ENCODE measurements around the gene TMEM82.

Gene TMEM82

DNA sequence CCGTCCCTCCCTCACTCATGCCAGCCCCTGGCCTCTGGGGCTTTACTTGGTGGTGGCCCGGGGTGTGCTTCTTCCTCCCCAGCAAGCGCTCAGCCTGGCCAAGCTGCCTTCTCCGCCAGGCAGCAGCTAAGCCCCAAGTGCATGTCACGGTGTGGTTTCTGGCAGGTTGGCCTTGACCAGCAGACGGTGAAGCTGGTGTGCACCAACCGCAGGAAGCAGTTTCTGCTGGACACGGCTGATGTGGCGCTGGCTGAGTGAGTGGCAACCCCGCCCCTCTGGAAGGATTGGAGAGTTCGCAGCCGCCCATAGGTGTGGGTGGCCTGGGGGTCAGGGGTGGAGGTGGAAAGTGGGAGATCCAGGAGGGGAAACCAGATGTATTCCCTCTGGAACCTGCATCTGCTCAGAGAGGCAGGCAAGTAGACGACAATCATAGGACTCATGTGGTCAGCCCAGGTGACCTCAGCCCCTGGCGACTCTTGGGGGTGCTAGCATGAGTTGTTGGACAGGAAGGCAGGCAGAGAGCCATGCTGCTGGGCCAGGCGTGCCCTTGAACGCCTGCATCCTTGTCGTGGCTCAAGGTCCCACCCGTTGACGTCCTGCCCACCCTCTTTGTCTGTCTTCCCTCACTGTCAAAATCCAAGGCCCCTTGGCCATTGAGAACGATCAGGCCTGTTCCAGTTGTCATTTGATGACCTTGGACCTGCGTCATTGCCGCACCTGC, 13.2 kb upstream of the TMEM82 start:
- no CpG with 5 or more reads among the region's 22 CpGs for WGBS (ENCODE audit: insufficient coverage, insufficient read length)
- Histone ChIP-seq H3K9me3 (ENCODE audit: control insufficient read depth, insufficient read depth, low read length) (no peaks in the 10 kb centered on the region), H3K4me3 (ENCODE audit: low read length) (no peak overlapping the region), H3K4me1 (ENCODE audit: control insufficient read depth, insufficient read depth, low read length) (no peaks in the 10 kb centered on the region), H3K27ac (ENCODE audit: low read length) (no peak overlapping the region), H3K27me3 (ENCODE audit: control insufficient read depth, insufficient read depth, low read length) (no peaks in the 10 kb centered on the region), H3K36me3 (ENCODE audit: control insufficient read depth, insufficient read depth, low read length) (peaks cover 29% of the 10 kb centered on the region)
- DNase-seq (ENCODE audit: low read depth, low spot score): no peak

DNA sequence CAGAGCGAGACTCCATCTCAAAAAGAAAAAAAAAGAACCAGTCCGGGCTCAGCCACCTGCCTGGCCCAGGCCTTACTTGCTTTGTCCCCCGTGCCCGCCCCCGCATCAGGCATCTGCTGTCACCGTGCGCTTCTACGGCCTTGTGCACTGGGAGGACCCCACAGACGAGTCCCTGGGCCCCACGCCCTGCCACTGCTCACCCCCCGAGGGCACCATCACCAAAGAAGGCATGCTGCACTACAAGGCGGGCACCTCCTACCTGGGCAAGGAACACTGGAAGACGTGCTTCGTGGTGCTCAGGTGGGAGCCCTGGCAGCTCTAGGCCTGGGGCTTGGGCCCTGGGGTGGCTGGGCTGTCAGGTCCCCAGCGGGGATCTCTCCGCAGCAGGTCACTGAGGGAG, 11.9 kb upstream of the TMEM82 start:
- WGBS (ENCODE audit: insufficient coverage, insufficient read length): no CpG with 5 or more reads among the region's 16 CpGs

GRCh38 chr1:15730936-15731335, 11.4 kb upstream of the TMEM82 start:
- Histone ChIP-seq H3K27me3 (ENCODE audit: control insufficient read depth, insufficient read depth, low read length) (no peaks in the 10 kb centered on the region), H3K36me3 (ENCODE audit: control insufficient read depth, insufficient read depth, low read length) (peaks cover 29% of the 10 kb centered on the region), H3K27ac (ENCODE audit: low read length) (no peak overlapping the region), H3K4me1 (ENCODE audit: control insufficient read depth, insufficient read depth, low read length) (no peaks in the 10 kb centered on the region; the same call in 1 of the 2 replicates), H3K9me3 (ENCODE audit: control insufficient read depth, insufficient read depth, low read length) (no peaks in the 10 kb centered on the region), H3K4me3 (ENCODE audit: low read length) (no peak overlapping the region)
- no peak for DNase-seq (ENCODE audit: low read depth, low spot score)
- WGBS (ENCODE audit: insufficient coverage, insufficient read length): no CpG with 5 or more reads among the region's 16 CpGs

More for the DNA sequence above, 11.9 kb upstream of the TMEM82 start:
- Histone ChIP-seq H3K27me3 (ENCODE audit: control insufficient read depth, insufficient read depth, low read length) (no peaks in the 10 kb centered on the region), H3K27ac (ENCODE audit: low read length) (no peak overlapping the region), H3K9me3 (ENCODE audit: control insufficient read depth, insufficient read depth, low read length) (no peaks in the 10 kb centered on the region), H3K4me1 (ENCODE audit: control insufficient read depth, insufficient read depth, low read length) (no peaks in the 10 kb centered on the region), H3K4me3 (ENCODE audit: low read length) (no peak overlapping the region), H3K36me3 (ENCODE audit: control insufficient read depth, insufficient read depth, low read length) (peaks cover 30% of the 10 kb centered on the region)
- DNase-seq (ENCODE audit: low read depth, low spot score): no peak

DNA sequence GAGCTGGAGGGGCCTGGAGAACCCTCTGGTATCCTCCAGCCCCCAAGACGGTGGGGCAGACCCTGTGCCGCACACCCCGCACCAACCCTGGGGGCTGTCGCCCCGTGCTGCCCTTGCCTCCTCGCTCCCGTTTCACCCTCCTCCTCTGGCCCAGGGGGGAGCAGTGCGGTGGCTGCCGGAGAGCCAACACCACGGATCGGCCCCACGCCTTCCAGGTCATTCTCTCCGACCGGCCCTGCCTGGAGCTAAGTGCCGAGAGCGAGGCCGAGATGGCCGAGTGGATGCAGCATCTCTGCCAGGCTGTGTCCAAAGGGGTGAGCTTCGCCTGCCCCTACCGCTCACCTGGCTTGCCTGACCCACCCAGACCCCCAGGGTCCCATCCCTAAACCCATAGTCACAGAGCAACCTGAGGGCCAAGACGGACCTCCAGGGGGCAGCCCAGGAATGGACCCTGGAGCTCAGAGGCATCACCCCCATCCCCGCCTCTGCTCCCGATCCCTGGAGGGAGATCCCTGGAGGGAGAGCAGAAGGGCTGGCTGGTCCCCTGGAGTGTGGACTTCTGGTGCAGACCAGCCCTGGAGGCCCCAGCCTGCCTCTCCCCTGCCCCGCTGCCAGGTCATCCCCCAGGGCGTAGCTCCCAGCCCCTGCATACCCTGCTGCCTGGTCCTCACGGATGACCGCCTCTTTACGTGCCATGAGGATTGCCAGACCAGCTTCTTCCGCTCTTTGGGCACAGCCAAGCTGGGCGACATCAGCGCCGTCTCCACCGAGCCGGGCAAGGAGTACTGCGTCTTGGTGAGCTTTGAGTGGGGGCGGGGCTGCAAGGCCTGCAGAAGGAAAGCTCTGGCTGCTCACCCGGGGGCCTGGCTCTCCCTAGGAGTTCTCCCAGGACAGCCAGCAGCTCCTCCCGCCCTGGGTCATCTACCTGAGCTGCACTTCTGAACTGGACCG, 10.3 kb upstream of the TMEM82 start:
- H3K4me1 ChIP-seq (ENCODE audit: control insufficient read depth, insufficient read depth, low read length): peaks cover 2% of the 10 kb centered on the region; the same call in 1 of the 2 replicates
- H3K27me3 ChIP-seq (ENCODE audit: control insufficient read depth, insufficient read depth, low read length): no peaks in the 10 kb centered on the region
- no peak overlapping the region for H3K27ac ChIP-seq (ENCODE audit: low read length)
- no peaks in the 10 kb centered on the region for H3K9me3 ChIP-seq (ENCODE audit: control insufficient read depth, insufficient read depth, low read length)
- DNase-seq (ENCODE audit: low read depth, low spot score): no peak
- no peak overlapping the region for H3K4me3 ChIP-seq (ENCODE audit: low read length)
- no CpG with 5 or more reads among the region's 39 CpGs for WGBS (ENCODE audit: insufficient coverage, insufficient read length)
- H3K36me3 ChIP-seq (ENCODE audit: control insufficient read depth, insufficient read depth, low read length): peaks cover 26% of the 10 kb centered on the region

DNA sequence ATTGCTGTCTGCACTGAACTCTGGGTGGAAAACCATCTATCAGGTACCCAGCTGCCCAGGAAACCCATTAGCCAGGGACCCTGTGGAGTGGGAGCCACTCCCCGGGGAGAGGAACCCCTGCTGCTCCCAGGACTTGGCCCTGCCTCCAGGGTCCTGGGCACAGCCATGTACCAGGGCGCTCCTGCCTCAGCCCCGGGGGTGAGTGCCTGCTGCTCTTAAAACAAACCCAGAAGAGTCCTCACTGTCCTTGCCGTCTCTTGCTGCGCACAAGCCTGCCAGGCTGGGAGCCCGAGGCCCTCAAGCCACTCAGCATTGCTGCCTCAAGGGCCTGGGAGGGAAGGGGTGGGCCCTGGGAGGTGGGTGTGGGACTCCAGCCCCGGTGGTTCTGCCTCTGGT, 9.6 kb upstream of the TMEM82 start:
- H3K36me3 ChIP-seq (ENCODE audit: control insufficient read depth, insufficient read depth, low read length): peaks cover 23% of the 10 kb centered on the region
- no peak overlapping the region for H3K4me3 ChIP-seq (ENCODE audit: low read length)
- no CpG with 5 or more reads among the region's 7 CpGs for WGBS (ENCODE audit: insufficient coverage, insufficient read length)
- H3K9me3 ChIP-seq (ENCODE audit: control insufficient read depth, insufficient read depth, low read length): no peaks in the 10 kb centered on the region
- H3K27me3 ChIP-seq (ENCODE audit: control insufficient read depth, insufficient read depth, low read length): no peaks in the 10 kb centered on the region
- DNase-seq (ENCODE audit: low read depth, low spot score): no peak
- H3K4me1 ChIP-seq (ENCODE audit: control insufficient read depth, insufficient read depth, low read length): peaks cover 2% of the 10 kb centered on the region; the same call in 1 of the 2 replicates
- H3K27ac ChIP-seq (ENCODE audit: low read length): no peak overlapping the region

DNA sequence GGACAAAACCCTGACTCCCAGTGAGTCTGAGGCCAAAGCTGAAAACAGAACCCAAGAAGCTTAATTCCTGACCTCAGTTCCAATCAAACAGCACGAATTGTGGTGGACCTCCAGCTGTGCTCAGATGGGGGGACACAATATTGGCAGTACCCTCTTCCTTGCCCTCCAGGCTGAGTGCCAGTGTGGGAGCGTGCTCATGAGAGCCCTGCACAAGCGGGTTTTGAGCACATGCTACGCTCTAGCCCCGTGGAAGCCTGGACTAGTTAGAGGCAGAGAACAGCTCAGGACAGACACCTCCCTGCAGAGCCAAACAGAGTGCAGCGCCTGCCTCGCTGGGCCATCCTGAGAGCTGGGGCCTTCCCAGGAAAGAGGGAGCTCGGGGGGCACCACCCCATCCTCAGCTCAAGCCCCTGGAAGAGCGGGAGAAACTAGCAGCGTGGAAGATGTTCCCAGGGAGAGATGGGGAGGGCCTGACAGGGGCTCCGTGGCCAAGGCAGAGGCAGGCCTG, 9.0 kb upstream of the TMEM82 start:
- no peaks in the 10 kb centered on the region for H3K9me3 ChIP-seq (ENCODE audit: control insufficient read depth, insufficient read depth, low read length)
- H3K4me1 ChIP-seq (ENCODE audit: control insufficient read depth, insufficient read depth, low read length): peaks cover 2% of the 10 kb centered on the region; the same call in 1 of the 2 replicates
- no peak overlapping the region for H3K27ac ChIP-seq (ENCODE audit: low read length)
- no peak for DNase-seq (ENCODE audit: low read depth, low spot score)
- H3K27me3 ChIP-seq (ENCODE audit: control insufficient read depth, insufficient read depth, low read length): no peaks in the 10 kb centered on the region
- WGBS (ENCODE audit: insufficient coverage, insufficient read length): no CpG with 5 or more reads among the region's 11 CpGs
- peaks cover 18% of the 10 kb centered on the region for H3K36me3 ChIP-seq (ENCODE audit: control insufficient read depth, insufficient read depth, low read length)
- no peak overlapping the region for H3K4me3 ChIP-seq (ENCODE audit: low read length)

DNA sequence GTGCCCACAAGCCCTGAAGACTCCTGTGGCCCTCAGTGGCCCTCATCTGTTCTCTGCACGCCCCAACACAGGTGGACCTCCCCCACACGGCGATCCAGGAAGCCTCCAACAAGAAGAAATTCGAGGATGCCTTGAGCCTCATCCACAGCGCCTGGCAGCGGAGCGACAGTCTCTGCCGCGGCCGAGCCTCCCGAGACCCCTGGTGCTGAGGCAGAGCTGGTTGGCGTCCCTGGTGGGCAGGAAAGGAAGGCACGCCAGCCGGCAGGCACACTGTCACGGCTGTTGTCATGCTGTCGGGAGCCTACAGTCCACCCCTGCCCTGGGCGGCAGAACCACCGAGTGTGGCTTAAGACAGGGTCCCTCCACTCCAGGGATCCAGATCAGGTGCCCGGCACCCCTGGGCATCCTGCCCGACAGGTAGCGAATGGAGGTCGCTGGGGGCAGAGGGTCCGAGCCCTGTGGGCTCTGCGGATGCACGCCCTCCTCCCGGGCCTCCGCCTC, 8.5 kb upstream of the TMEM82 start:
- H3K27ac ChIP-seq (ENCODE audit: low read length): no peak overlapping the region
- H3K36me3 ChIP-seq (ENCODE audit: control insufficient read depth, insufficient read depth, low read length): peaks cover 17% of the 10 kb centered on the region
- peaks cover 2% of the 10 kb centered on the region; the same call in 1 of the 2 replicates for H3K4me1 ChIP-seq (ENCODE audit: control insufficient read depth, insufficient read depth, low read length)
- WGBS (ENCODE audit: insufficient coverage, insufficient read length): no CpG with 5 or more reads among the region's 27 CpGs
- DNase-seq (ENCODE audit: low read depth, low spot score): no peak
- H3K9me3 ChIP-seq (ENCODE audit: control insufficient read depth, insufficient read depth, low read length): no peaks in the 10 kb centered on the region
- H3K27me3 ChIP-seq (ENCODE audit: control insufficient read depth, insufficient read depth, low read length): no peaks in the 10 kb centered on the region
- no peak overlapping the region for H3K4me3 ChIP-seq (ENCODE audit: low read length)

DNA sequence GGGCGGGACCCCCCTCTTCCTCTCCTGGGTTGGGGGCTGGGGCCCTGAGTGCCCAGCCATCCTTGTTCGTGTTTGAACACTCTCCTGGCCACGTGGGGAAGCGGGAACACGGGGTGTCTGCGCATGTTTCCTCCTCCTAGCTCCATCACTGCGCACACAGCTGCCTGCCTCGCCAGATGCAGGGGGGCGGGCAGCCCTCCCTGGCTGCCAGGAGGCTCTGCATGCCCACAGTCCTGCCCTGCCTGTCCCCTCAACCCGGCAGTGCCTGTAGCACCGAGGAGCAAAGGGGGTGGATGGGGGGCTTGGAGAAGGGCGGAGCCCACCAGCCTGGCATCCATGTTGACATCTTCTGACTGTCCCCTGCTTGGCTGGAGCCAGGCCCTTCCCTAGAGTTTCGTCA, 8.0 kb upstream of the TMEM82 start:
- peaks cover 15% of the 10 kb centered on the region for H3K36me3 ChIP-seq (ENCODE audit: control insufficient read depth, insufficient read depth, low read length)
- no peak for DNase-seq (ENCODE audit: low read depth, low spot score)
- no peaks in the 10 kb centered on the region for H3K9me3 ChIP-seq (ENCODE audit: control insufficient read depth, insufficient read depth, low read length)
- no peaks in the 10 kb centered on the region for H3K27me3 ChIP-seq (ENCODE audit: control insufficient read depth, insufficient read depth, low read length)
- peaks cover 2% of the 10 kb centered on the region; the same call in 1 of the 2 replicates for H3K4me1 ChIP-seq (ENCODE audit: control insufficient read depth, insufficient read depth, low read length)
- WGBS (ENCODE audit: insufficient coverage, insufficient read length): no CpG with 5 or more reads among the region's 13 CpGs
- no peak overlapping the region for H3K27ac ChIP-seq (ENCODE audit: low read length)
- H3K4me3 ChIP-seq (ENCODE audit: low read length): no peak overlapping the region

GRCh38 chr1:15734901-15735300, 7.4 kb upstream of the TMEM82 start:
- Histone ChIP-seq H3K4me3 (ENCODE audit: low read length) (no peak overlapping the region), H3K36me3 (ENCODE audit: control insufficient read depth, insufficient read depth, low read length) (peaks cover 13% of the 10 kb centered on the region; the same call in 1 of the 2 replicates), H3K27ac (ENCODE audit: low read length) (no peak overlapping the region), H3K9me3 (ENCODE audit: control insufficient read depth, insufficient read depth, low read length) (no peaks in the 10 kb centered on the region), H3K27me3 (ENCODE audit: control insufficient read depth, insufficient read depth, low read length) (no peaks in the 10 kb centered on the region), H3K4me1 (ENCODE audit: control insufficient read depth, insufficient read depth, low read length) (peaks cover 2% of the 10 kb centered on the region; the same call in 1 of the 2 replicates)
- WGBS (ENCODE audit: insufficient coverage, insufficient read length): no CpG with 5 or more reads among the region's 17 CpGs
- no peak for DNase-seq (ENCODE audit: low read depth, low spot score)

Data from iPS DF 6.9 (cell line).